GM12878 (cell line): ENCODE data around the gene LAD1. TPM values are rescaled to one million over a fixed set of nuclear protein-coding genes. Genes with fewer than 3 reads are reported as not detected.

Source experiments
- ATAC-seq: fragments of 200-7000 bp; cut with Tn5 transposase; 3 replicates; pipeline ENCODE4 v1.9.1; 2020; ENCODE audit warnings: mild to moderate bottlenecking, moderate library complexity
- BruUV-seq: library from RNA; stranded (reverse); fragments of 400-500 nt; replicated peaks from 2 replicates; lab custom pipeline; 2021; lab: Mats Ljungman, UMichigan
- CTCF ChIA-PET: fragments of 300-600 bp; sonication (Branson Sonifier 250); formaldehyde crosslinking; extraction: SDS; loops from one replicate; lab custom pipeline; 2021; ENCODE audit warnings: inconsistent platforms; lab: Yijun Ruan, JAX
- POLR2A ChIA-PET: fragments of 350-600 bp; formaldehyde crosslinking; extraction: SDS; loops from one replicate; lab custom pipeline; 2021; ENCODE audit warnings: inconsistent platforms; lab: Charles Lee
- RAD21 ChIA-PET: fragments of 300-600 bp; sonication (Branson Sonifier 250); formaldehyde crosslinking; loops from one replicate; lab custom pipeline; 2023; ENCODE audit warnings: antibody characterized with exemption; ENCODE audit not compliant: unreplicated experiment; lab: Charles Lee
- SMC1A ChIA-PET: fragments of 300-600 bp; sonication (Branson Sonifier 250); formaldehyde crosslinking; loops from one replicate; lab custom pipeline; 2023; ENCODE audit not compliant: unreplicated experiment, uncharacterized antibody; lab: Charles Lee
- DNase-seq: peaks from one replicate; pipeline ENCODE4 v3.0.0-alpha.2; 2011; ENCODE audit warnings: low read depth, low spot score
- FAIRE-seq: peaks from 3 replicates; lab custom pipeline; 2011; peaks lifted over from hg19 to GRCh38; lab: Jason Lieb, UNC
- H2AFZ ChIP-seq: 2 replicates; pipeline ENCODE4 v1.6.0; 2011; ENCODE audit warnings: low read depth, low read length, control low read depth; ENCODE audit not compliant: control insufficient read depth
- H3K27ac ChIP-seq: 2 replicates; pipeline ENCODE4 v1.5.1; 2011; ENCODE audit warnings: control low read depth; ENCODE audit not compliant: control insufficient read depth, insufficient read depth
- H3K27me3 ChIP-seq, 2 experiments: replicated peaks in 1 of 2; 2 replicates each; pipeline versions ENCODE4 v1.6.0 to v1.6.1; 2011; ENCODE audit warnings: low read length in 1 of 2; ENCODE audit not compliant: control insufficient read depth in 2 of 2, insufficient read depth in 2 of 2
- H3K36me3 ChIP-seq, 2 experiments: 2 replicates each; pipeline ENCODE4 v1.5.1; 2011; ENCODE audit warnings: low read length in 1 of 2; ENCODE audit not compliant: control insufficient read depth in 2 of 2, insufficient read depth in 2 of 2
- H3K4me1 ChIP-seq: 2 replicates; pipeline ENCODE4 v1.6.1; 2011; ENCODE audit warnings: mild to moderate bottlenecking, low read length, moderate library complexity, mixed read lengths; ENCODE audit not compliant: control insufficient read depth, insufficient read depth
- H3K4me2 ChIP-seq: 2 replicates; pipeline ENCODE4 v1.6.0; 2011; ENCODE audit warnings: control low read depth; ENCODE audit not compliant: control insufficient read depth, insufficient read depth
- H3K4me3 ChIP-seq: fragments of 200-600 bp; sonication (generic); 2 replicates; pipeline ENCODE4 v1.5.1; 2016
- H3K79me2 ChIP-seq: 2 replicates; pipeline ENCODE4 v1.6.0; 2011; ENCODE audit warnings: low read length; ENCODE audit not compliant: control insufficient read depth, insufficient read depth
- H3K9ac ChIP-seq: 2 replicates; pipeline ENCODE4 v1.8.0; 2011; ENCODE audit warnings: low read length, control low read depth, mixed read lengths; ENCODE audit not compliant: control insufficient read depth, insufficient read depth
- H3K9me3 ChIP-seq: replicated peaks from 3 replicates; pipeline ENCODE4 v1.5.1; 2011; ENCODE audit warnings: mild to moderate bottlenecking, low read length; ENCODE audit not compliant: control insufficient read depth, insufficient read depth
- H4K20me1 ChIP-seq: 2 replicates; pipeline ENCODE4 v1.6.0; 2011; ENCODE audit not compliant: control insufficient read depth, insufficient read depth
- CBX5 ChIP-seq: sonication (generic); IDR thresholded peaks from 2 replicates; pipeline ENCODE4 v1.6.1; 2016; ENCODE audit warnings: low read depth, moderate library complexity, mild to moderate bottlenecking, inconsistent platforms
- KDM1A ChIP-seq: fragments of 200-600 bp; sonication (generic); IDR thresholded peaks from 2 replicates; pipeline ENCODE4 v1.6.1; 2016; ENCODE audit warnings: borderline replicate concordance
- MTA3 ChIP-seq: IDR thresholded peaks from 2 replicates; pipeline ENCODE4 v1.6.1; 2012; ENCODE audit warnings: low read length, inconsistent platforms, borderline replicate concordance
- PAX5 ChIP-seq: IDR thresholded peaks from 2 replicates; pipeline ENCODE4 v1.6.1; 2011; ENCODE audit warnings: low read depth, low read length, borderline replicate concordance
- WGBS: methylation state at CpG from one replicate; pipeline ENCODE4 v1.1.6; 2016; ENCODE audit warnings: low lambda C conversion rate; ENCODE audit not compliant: insufficient replicate concordance, insufficient coverage; ENCODE audit errors: missing lambda C conversion rate; 5-methylcytosine and 5-hydroxymethylcytosine counted together
- in situ Hi-C: fragments of 300-500 bp; cut with MboI; formaldehyde crosslinking; loops from 9 replicates; pipeline ENCODE4 v1.14.3; 2018; ENCODE audit warnings: mixed read lengths
- intact Hi-C: fragments of 100-400 bp; cut with micrococcal nuclease; formaldehyde crosslinking; loops from one replicate; pipeline ENCODE4 v1.14.2; 2022; ENCODE audit not compliant: unreplicated experiment
- polyA plus RNA-seq, 11 experiments: library from polyadenylated mRNA; depleted of rRNA in 4 of 11; unstranded in 6 of 11; stranded (reverse) in 5 of 11; fragments of >200 nt; fragmentation: Nextera tagmentation in 4 of 11; fragmentation: Illumina TruSeq in 1 of 11; extraction: Ambion mirVana in 4 of 11; extraction: Trizol in 1 of 11; gene quantifications; 1 replicate in 1 of 11; 2 replicates in 10 of 11; pipeline versions ENCODE4 v1.2.1 to v1.2.3, GENCODE V29; 2011 to 2016; ENCODE audit warnings: inconsistent platforms in 2 of 11, missing spikeins in 2 of 11, low read depth in 1 of 11
- total RNA-seq, 4 experiments: library from RNA; depleted of rRNA in 3 of 4; stranded (reverse); fragments of >200 nt in 3 of 4; fragmentation: Illumina TruSeq in 1 of 4; extraction: Trizol in 1 of 4; gene quantifications; 2 replicates each; pipeline versions ENCODE4 v1.2.1 to v1.2.3, GENCODE V29; 2013 to 2021
- TF ChIP-seq, protein P1 (sequence below): IDR thresholded peaks from 2 replicates; pipeline ENCODE4 v1.6.1; 2011; ENCODE audit warnings: mild to moderate bottlenecking, low read depth, low read length, moderate library complexity; ENCODE audit not compliant: insufficient replicate concordance
- TF ChIP-seq, protein P2 (sequence below): IDR thresholded peaks from 2 replicates; pipeline ENCODE4 v1.6.1; 2011; ENCODE audit warnings: borderline replicate concordance, low read depth, mild to moderate bottlenecking, moderate library complexity, low read length; ENCODE audit not compliant: insufficient read depth, poor library complexity, severe bottlenecking
- TF ChIP-seq, protein P3 (sequence below): fragments of 450-650 bp; IDR thresholded peaks from 2 replicates; pipeline ENCODE4 v1.6.1; 2017; ENCODE audit warnings: antibody characterized with exemption, mild to moderate bottlenecking, moderate library complexity
- TF ChIP-seq, protein P4 (sequence below): IDR thresholded peaks from 2 replicates; pipeline ENCODE4 v1.6.1; 2012; ENCODE audit warnings: low read length, inconsistent platforms

Gene LAD1
- total and polyA plus RNA-seq, 10 of the 15 experiments (the other 5 are each of a cell fraction or from before 2014, with no cell fraction given), result 0.05 to 0.48 (median 0.32) TPM; not detected in 3

DNA sequence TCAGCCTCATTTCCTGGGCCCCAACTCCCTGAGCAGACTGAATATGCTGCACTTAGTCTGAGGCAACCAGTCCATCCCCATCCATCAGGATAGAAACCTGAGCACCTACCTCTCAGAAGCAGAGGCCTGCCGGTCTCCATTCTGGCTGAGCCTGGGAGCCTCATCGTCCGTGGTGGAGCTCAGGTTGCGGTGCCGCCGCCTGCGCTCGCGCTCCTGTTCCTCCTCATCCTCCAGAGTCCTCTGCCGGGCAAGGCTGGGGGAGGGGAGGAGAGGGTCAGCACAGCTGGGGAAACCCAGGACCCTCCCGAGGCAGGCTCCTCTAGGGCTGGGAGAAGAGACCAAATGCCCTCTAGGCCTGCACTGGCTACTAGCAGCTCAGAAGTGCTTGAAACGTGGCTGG is 10.1 kb downstream of the LAD1 start:
- 49% methylated on average over 6 of the region's 12 CpGs for WGBS
- H3K36me3 ChIP-seq, result no peaks in the 10 kb centered on the region
- ChIA-PET POLR2A (interaction anchor here (0.8 to 18.2 kb wide), 2 partner anchors 9 to 16 kb away, joined by 3 to 228 read pairs; no protein-coding TSS in a partner anchor), CTCF (interaction anchor here (0.7 to 17.8 kb wide), 9 partner anchors 13 to 124 kb away, joined by 3 to 623 read pairs (median 6); no protein-coding TSS in a partner anchor), SMC1A (interaction anchor here (0.6 to 19.4 kb wide), 3 partner anchors 16 to 231 kb away, joined by 3 to 374 read pairs (median 3); no protein-coding TSS in a partner anchor), RAD21 (interaction anchor here (17.4 kb wide), 1 partner anchor 17 kb away, joined by 340 read pairs; no protein-coding TSS in a partner anchor)
- no peak overlapping the region for H3K4me2 ChIP-seq
- no TSS peak for BruUV-seq
- in situ Hi-C loops, result no loop called here
- FAIRE-seq, result no peak
- no peak for ATAC-seq
- intact Hi-C loops, result no loop called here
- no peak overlapping the region for H3K9ac ChIP-seq
- TF ChIP-seq, protein P1, sequence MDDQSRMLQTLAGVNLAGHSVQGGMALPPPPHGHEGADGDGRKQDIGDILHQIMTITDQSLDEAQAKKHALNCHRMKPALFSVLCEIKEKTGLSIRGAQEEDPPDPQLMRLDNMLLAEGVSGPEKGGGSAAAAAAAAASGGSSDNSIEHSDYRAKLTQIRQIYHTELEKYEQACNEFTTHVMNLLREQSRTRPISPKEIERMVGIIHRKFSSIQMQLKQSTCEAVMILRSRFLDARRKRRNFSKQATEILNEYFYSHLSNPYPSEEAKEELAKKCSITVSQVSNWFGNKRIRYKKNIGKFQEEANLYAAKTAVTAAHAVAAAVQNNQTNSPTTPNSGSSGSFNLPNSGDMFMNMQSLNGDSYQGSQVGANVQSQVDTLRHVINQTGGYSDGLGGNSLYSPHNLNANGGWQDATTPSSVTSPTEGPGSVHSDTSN, result no peak
- TF ChIP-seq CBX5 (no peak), MTA3 (no peak), PAX5 (no peak), KDM1A (no peak)
- TF ChIP-seq, protein P2, sequence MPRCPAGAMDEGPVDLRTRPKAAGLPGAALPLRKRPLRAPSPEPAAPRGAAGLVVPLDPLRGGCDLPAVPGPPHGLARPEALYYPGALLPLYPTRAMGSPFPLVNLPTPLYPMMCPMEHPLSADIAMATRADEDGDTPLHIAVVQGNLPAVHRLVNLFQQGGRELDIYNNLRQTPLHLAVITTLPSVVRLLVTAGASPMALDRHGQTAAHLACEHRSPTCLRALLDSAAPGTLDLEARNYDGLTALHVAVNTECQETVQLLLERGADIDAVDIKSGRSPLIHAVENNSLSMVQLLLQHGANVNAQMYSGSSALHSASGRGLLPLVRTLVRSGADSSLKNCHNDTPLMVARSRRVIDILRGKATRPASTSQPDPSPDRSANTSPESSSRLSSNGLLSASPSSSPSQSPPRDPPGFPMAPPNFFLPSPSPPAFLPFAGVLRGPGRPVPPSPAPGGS, result no peak
- TF ChIP-seq, protein P3, sequence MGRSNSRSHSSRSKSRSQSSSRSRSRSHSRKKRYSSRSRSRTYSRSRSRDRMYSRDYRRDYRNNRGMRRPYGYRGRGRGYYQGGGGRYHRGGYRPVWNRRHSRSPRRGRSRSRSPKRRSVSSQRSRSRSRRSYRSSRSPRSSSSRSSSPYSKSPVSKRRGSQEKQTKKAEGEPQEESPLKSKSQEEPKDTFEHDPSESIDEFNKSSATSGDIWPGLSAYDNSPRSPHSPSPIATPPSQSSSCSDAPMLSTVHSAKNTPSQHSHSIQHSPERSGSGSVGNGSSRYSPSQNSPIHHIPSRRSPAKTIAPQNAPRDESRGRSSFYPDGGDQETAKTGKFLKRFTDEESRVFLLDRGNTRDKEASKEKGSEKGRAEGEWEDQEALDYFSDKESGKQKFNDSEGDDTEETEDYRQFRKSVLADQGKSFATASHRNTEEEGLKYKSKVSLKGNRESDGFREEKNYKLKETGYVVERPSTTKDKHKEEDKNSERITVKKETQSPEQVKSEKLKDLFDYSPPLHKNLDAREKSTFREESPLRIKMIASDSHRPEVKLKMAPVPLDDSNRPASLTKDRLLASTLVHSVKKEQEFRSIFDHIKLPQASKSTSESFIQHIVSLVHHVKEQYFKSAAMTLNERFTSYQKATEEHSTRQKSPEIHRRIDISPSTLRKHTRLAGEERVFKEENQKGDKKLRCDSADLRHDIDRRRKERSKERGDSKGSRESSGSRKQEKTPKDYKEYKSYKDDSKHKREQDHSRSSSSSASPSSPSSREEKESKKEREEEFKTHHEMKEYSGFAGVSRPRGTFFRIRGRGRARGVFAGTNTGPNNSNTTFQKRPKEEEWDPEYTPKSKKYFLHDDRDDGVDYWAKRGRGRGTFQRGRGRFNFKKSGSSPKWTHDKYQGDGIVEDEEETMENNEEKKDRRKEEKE, result no peak
- TF ChIP-seq, protein P4, sequence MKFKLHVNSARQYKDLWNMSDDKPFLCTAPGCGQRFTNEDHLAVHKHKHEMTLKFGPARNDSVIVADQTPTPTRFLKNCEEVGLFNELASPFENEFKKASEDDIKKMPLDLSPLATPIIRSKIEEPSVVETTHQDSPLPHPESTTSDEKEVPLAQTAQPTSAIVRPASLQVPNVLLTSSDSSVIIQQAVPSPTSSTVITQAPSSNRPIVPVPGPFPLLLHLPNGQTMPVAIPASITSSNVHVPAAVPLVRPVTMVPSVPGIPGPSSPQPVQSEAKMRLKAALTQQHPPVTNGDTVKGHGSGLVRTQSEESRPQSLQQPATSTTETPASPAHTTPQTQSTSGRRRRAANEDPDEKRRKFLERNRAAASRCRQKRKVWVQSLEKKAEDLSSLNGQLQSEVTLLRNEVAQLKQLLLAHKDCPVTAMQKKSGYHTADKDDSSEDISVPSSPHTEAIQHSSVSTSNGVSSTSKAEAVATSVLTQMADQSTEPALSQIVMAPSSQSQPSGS, result no peak
- H2AFZ ChIP-seq, result no peak overlapping the region
- H3K27ac ChIP-seq, result no peak overlapping the region
- H3K4me1 ChIP-seq, result peaks cover 12% of the 10 kb centered on the region
- H3K79me2 ChIP-seq, result no peaks in the 10 kb centered on the region
- no peaks in the 10 kb centered on the region for H3K27me3 ChIP-seq
- H4K20me1 ChIP-seq, result no peaks in the 10 kb centered on the region
- no peaks in the 10 kb centered on the region for H3K9me3 ChIP-seq
- DNase-seq, result no peak
- no peak overlapping the region for H3K4me3 ChIP-seq
